ENCODE measurements around the gene INPP5D. TPM values are rescaled to one million over a fixed set of nuclear protein-coding genes. Genes with fewer than 3 reads are reported as not detected.

Gene INPP5D
- polyA plus RNA-seq, 1 of the 3 experiments (the other 2 are of a cell fraction), result 1.3 TPM

DNA sequence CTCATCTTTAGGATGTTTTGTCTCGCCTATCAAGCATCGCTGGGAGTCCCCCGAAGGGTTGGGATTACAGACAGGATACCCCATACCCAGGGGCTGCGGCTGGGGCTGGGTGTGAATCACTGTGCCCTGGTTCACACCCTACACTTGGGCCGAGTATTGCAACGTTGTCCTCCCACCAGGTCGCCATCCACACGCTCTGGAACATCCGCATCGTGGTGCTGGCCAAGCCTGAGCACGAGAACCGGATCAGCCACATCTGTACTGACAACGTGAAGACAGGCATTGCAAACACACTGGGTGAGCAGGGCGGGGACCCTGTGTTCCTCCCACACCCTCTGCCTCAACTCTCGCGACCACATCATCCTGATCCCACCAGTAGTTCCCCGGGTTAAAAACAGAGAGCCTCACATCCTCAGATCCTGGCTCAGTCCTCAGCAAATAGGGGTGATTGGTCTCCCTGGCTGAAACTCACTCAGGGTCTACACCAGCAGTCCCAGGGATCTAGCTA, 104.0 kb downstream of the INPP5D start:
- 69% methylated on average over 17 of the region's 17 CpGs for WGBS (ENCODE audit: low lambda C conversion rate)
- no peak for DNase-seq
- peaks cover 0 to 4% of the 10 kb centered on the region in 2 experiments; a peak in 2 of 4 replicates for H3K4me1 ChIP-seq (ENCODE audit: control insufficient read depth in 1 of 2, insufficient read depth in 2 of 2, low read depth in 1 of 2, low read length in 1 of 2)
- H3K9me3 ChIP-seq, result no peaks in the 10 kb centered on the region
- no peak overlapping the region for H3K9ac ChIP-seq
- no peak for TF ChIP-seq NFIC (IDR thresholded peaks at IDR 0.05; ENCODE audit: borderline replicate concordance)
- no peak for TF ChIP-seq TEAD4 (IDR thresholded peaks at IDR 0.05; ENCODE audit: borderline replicate concordance, insufficient read depth)
- TF ChIP-seq, protein P1, sequence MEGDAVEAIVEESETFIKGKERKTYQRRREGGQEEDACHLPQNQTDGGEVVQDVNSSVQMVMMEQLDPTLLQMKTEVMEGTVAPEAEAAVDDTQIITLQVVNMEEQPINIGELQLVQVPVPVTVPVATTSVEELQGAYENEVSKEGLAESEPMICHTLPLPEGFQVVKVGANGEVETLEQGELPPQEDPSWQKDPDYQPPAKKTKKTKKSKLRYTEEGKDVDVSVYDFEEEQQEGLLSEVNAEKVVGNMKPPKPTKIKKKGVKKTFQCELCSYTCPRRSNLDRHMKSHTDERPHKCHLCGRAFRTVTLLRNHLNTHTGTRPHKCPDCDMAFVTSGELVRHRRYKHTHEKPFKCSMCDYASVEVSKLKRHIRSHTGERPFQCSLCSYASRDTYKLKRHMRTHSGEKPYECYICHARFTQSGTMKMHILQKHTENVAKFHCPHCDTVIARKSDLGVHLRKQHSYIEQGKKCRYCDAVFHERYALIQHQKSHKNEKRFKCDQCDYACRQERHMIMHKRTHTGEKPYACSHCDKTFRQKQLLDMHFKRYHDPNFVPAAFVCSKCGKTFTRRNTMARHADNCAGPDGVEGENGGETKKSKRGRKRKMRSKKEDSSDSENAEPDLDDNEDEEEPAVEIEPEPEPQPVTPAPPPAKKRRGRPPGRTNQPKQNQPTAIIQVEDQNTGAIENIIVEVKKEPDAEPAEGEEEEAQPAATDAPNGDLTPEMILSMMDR (IDR thresholded peaks at IDR 0.05), result no peak
- TF ChIP-seq FOSL2 (IDR thresholded peaks at IDR 0.05; ENCODE audit: borderline replicate concordance, low read depth), result no peak
- no peak for TF ChIP-seq RAD21 (IDR thresholded peaks at IDR 0.05; ENCODE audit: low read length)
- no peak for TF ChIP-seq JUND (IDR thresholded peaks at IDR 0.05)
- no peak overlapping the region for H3K4me2 ChIP-seq
- no peak overlapping the region for H2AFZ ChIP-seq (ENCODE audit: low read depth)
- H3K79me2 ChIP-seq (ENCODE audit: insufficient read depth), result no peaks in the 10 kb centered on the region
- H3K27me3 ChIP-seq (ENCODE audit: insufficient read depth), result no peaks in the 10 kb centered on the region
- ChIA-PET CTCF (no interaction called here), POLR2A (no interaction called here)
- no peak overlapping the region for H3K4me3 ChIP-seq (ENCODE audit: low read depth in 2 of 2, low read length in 1 of 2)
- H3K9me2 ChIP-seq, result no peaks in the 10 kb centered on the region
- no peaks in the 10 kb centered on the region for H3F3A ChIP-seq (replicated peaks; ENCODE audit: insufficient read depth)
- no peaks in the 10 kb centered on the region for H3K36me3 ChIP-seq (replicated peaks in 1 of 2; ENCODE audit: control insufficient read depth in 1 of 2, insufficient read depth in 2 of 2, low read length in 1 of 2)
- no peaks in the 10 kb centered on the region for H4K20me1 ChIP-seq (ENCODE audit: insufficient read depth)
- H3K27ac ChIP-seq (ENCODE audit: low read depth in 2 of 2, low read length in 1 of 2), result no peak overlapping the region

DNA sequence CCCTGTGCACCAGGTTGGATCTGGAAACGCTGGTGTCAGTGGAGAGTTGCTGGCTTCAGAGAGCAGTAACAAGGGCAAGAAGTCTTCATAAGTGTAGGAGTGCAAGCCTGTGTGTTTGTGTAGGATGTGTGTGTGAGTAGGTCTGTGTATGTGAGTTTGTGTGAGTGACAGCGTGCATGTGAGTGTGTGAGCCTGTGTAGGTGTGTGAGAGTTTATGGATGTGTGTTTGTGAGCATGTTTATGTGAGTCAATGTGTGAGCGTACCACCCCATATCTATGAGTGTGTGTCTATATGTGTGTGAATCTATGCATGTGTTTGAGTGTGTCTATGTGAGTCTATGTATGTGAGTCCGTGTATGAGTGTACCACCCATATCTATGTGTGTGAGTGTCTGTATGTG, 104.8 kb downstream of the INPP5D start:
- ChIA-PET POLR2A (no interaction called here), CTCF (no interaction called here)
- no peak overlapping the region for H3K4me3 ChIP-seq (ENCODE audit: low read depth in 2 of 2, low read length in 1 of 2)
- H3K27me3 ChIP-seq (ENCODE audit: insufficient read depth), result no peaks in the 10 kb centered on the region
- WGBS (ENCODE audit: low lambda C conversion rate), result 73% methylated on average over 4 of the region's 4 CpGs
- H3K4me1 ChIP-seq (ENCODE audit: control insufficient read depth in 1 of 2, insufficient read depth in 2 of 2, low read depth in 1 of 2, low read length in 1 of 2), result peaks cover 0 to 4% of the 10 kb centered on the region in 2 experiments; a peak in 2 of 4 replicates
- H3K36me3 ChIP-seq (replicated peaks in 1 of 2; ENCODE audit: control insufficient read depth in 1 of 2, insufficient read depth in 2 of 2, low read length in 1 of 2), result no peaks in the 10 kb centered on the region
- no peak for DNase-seq
- TF ChIP-seq RAD21 (IDR thresholded peaks at IDR 0.05; ENCODE audit: low read length) (no peak), TEAD4 (IDR thresholded peaks at IDR 0.05; ENCODE audit: borderline replicate concordance, insufficient read depth) (no peak), EP300 (IDR thresholded peaks at IDR 0.05; ENCODE audit: borderline replicate concordance in 1 of 2, low read depth in 1 of 2, low read length in 1 of 2) (no peak), EZH2phosphoT487 (IDR thresholded peaks at IDR 0.05; ENCODE audit: borderline replicate concordance, low read depth) (no peak), JUND (IDR thresholded peaks at IDR 0.05) (no peak), ELF1 (IDR thresholded peaks at IDR 0.05) (no peak), FOXJ3 (CRISPR knock-in tag; IDR thresholded peaks at IDR 0.05) (no peak), TCF12 (IDR thresholded peaks at IDR 0.05) (no peak), CHD2 (IDR thresholded peaks at IDR 0.05; ENCODE audit: low read length, partially characterized antibody) (no peak), NRF1 (IDR thresholded peaks at IDR 0.05; ENCODE audit: low read depth, low read length) (no peak), POLR2AphosphoS5 (IDR thresholded peaks at IDR 0.05; ENCODE audit: low read depth, low read length) (no peak)
- TF ChIP-seq, protein P2, sequence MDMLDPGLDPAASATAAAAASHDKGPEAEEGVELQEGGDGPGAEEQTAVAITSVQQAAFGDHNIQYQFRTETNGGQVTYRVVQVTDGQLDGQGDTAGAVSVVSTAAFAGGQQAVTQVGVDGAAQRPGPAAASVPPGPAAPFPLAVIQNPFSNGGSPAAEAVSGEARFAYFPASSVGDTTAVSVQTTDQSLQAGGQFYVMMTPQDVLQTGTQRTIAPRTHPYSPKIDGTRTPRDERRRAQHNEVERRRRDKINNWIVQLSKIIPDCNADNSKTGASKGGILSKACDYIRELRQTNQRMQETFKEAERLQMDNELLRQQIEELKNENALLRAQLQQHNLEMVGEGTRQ (IDR thresholded peaks at IDR 0.05; ENCODE audit: borderline replicate concordance, low read depth, low read length), result no peak
- TF ChIP-seq, protein P3, sequence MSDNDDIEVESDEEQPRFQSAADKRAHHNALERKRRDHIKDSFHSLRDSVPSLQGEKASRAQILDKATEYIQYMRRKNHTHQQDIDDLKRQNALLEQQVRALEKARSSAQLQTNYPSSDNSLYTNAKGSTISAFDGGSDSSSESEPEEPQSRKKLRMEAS (IDR thresholded peaks at IDR 0.05; ENCODE audit: low read depth), result no peak
- TF ChIP-seq, protein P4, sequence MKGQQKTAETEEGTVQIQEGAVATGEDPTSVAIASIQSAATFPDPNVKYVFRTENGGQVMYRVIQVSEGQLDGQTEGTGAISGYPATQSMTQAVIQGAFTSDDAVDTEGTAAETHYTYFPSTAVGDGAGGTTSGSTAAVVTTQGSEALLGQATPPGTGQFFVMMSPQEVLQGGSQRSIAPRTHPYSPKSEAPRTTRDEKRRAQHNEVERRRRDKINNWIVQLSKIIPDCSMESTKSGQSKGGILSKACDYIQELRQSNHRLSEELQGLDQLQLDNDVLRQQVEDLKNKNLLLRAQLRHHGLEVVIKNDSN (IDR thresholded peaks at IDR 0.05; ENCODE audit: borderline replicate concordance, low read depth), result no peak
- TF ChIP-seq, protein P5, sequence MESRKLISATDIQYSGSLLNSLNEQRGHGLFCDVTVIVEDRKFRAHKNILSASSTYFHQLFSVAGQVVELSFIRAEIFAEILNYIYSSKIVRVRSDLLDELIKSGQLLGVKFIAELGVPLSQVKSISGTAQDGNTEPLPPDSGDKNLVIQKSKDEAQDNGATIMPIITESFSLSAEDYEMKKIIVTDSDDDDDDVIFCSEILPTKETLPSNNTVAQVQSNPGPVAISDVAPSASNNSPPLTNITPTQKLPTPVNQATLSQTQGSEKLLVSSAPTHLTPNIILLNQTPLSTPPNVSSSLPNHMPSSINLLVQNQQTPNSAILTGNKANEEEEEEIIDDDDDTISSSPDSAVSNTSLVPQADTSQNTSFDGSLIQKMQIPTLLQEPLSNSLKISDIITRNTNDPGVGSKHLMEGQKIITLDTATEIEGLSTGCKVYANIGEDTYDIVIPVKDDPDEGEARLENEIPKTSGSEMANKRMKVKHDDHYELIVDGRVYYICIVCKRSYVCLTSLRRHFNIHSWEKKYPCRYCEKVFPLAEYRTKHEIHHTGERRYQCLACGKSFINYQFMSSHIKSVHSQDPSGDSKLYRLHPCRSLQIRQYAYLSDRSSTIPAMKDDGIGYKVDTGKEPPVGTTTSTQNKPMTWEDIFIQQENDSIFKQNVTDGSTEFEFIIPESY (IDR thresholded peaks at IDR 0.05; ENCODE audit: borderline replicate concordance, low read depth), result no peak
- TF ChIP-seq, protein P1 (IDR thresholded peaks at IDR 0.05), result no peak
- H3K9me3 ChIP-seq, result no peaks in the 10 kb centered on the region
- no peak overlapping the region for H3K4me2 ChIP-seq
- H2AFZ ChIP-seq (ENCODE audit: low read depth), result no peak overlapping the region
- no peak overlapping the region for H3K27ac ChIP-seq (ENCODE audit: low read depth in 2 of 2, low read length in 1 of 2)
- H4K20me1 ChIP-seq (ENCODE audit: insufficient read depth), result no peaks in the 10 kb centered on the region
- H3F3A ChIP-seq (replicated peaks; ENCODE audit: insufficient read depth), result no peaks in the 10 kb centered on the region
- H3K9me2 ChIP-seq, result no peaks in the 10 kb centered on the region
- no peak overlapping the region for H3K9ac ChIP-seq
- no peaks in the 10 kb centered on the region for H3K79me2 ChIP-seq (ENCODE audit: insufficient read depth)
